Panc1 (cell line): ENCODE data around the gene ITGB4. TPM values are rescaled to one million over a fixed set of nuclear protein-coding genes. Genes with fewer than 3 reads are reported as not detected.

Experiments
- ATAC-seq: fragments of 200-7000 bp; cut with Tn5 transposase; 2 replicates; pipeline ENCODE4 v1.9.1; 2020; ENCODE audit warnings: mild to moderate bottlenecking, moderate library complexity
- BruUV-seq: library from RNA; stranded (reverse); fragments of 400-500 nt; replicated peaks from 2 replicates; lab custom pipeline; 2021; lab: Mats Ljungman, UMichigan
- CTCF ChIA-PET: fragments of 300-600 bp; sonication (Branson Sonifier 250); formaldehyde crosslinking; loops from one replicate; lab custom pipeline; 2022; ENCODE audit warnings: antibody characterized with exemption; lab: Charles Lee
- POLR2A ChIA-PET: fragments of 300-600 bp; sonication (Branson Sonifier 250); formaldehyde crosslinking; loops from one replicate; lab custom pipeline; 2022; ENCODE audit warnings: antibody characterized with exemption; lab: Charles Lee
- DNase-seq: peaks from one replicate; pipeline ENCODE4 v3.0.0-alpha.2; 2010; ENCODE audit warnings: low read depth, low spot score
- H3K27ac ChIP-seq: 2 replicates; pipeline ENCODE4 v1.5.1; 2011; ENCODE audit warnings: mild to moderate bottlenecking, low read length, inconsistent platforms
- H3K27me3 ChIP-seq: fragments of 200-500 bp; sonication (Bioruptor generic); 2 replicates; pipeline ENCODE4 v1.6.0; 2014; ENCODE audit warnings: low read length, inconsistent platforms; ENCODE audit not compliant: control insufficient read depth, insufficient read depth
- H3K36me3 ChIP-seq: fragments of 200-500 bp; sonication (Bioruptor generic); 2 replicates; pipeline ENCODE4 v1.5.1; 2014; ENCODE audit warnings: inconsistent platforms, mild to moderate bottlenecking, low read length, moderate library complexity; ENCODE audit not compliant: control insufficient read depth, insufficient read depth
- H3K4me1 ChIP-seq: 2 replicates; pipeline ENCODE4 v1.5.1; 2011; ENCODE audit warnings: inconsistent platforms, mild to moderate bottlenecking, low read length, moderate library complexity; ENCODE audit not compliant: control insufficient read depth, insufficient read depth
- H3K4me3 ChIP-seq, 2 experiments: 2 replicates each; pipeline ENCODE4 v1.5.1; 2011 to 2012; ENCODE audit warnings: low read depth in 2 of 2, low read length in 2 of 2, mild to moderate bottlenecking in 2 of 2, inconsistent platforms in 1 of 2, moderate library complexity in 1 of 2
- H3K9me3 ChIP-seq: fragments of 200-500 bp; sonication (Bioruptor generic); 2 replicates; pipeline ENCODE4 v1.5.1; 2014; ENCODE audit warnings: low read depth, mild to moderate bottlenecking, inconsistent platforms, low read length, moderate library complexity; ENCODE audit not compliant: control insufficient read depth, insufficient read depth
- CTCF ChIP-seq: fragments of 450-650 bp; IDR thresholded peaks from 2 replicates; pipeline ENCODE4 v1.5.1; 2017; ENCODE audit warnings: mild to moderate bottlenecking
- POLR2AphosphoS5 ChIP-seq: IDR thresholded peaks from 2 replicates; pipeline ENCODE4 v1.6.1; 2012; ENCODE audit warnings: mild to moderate bottlenecking, low read depth, low read length, moderate library complexity
- REST ChIP-seq, 2 experiments: IDR thresholded peaks; 2 replicates each; pipeline ENCODE4 v1.6.1; 2011 to 2012; ENCODE audit warnings: low read depth in 2 of 2, control low read depth in 1 of 2, low read length in 1 of 2, mild to moderate bottlenecking in 1 of 2, moderate library complexity in 1 of 2; ENCODE audit not compliant: insufficient read depth in 1 of 2
- SIN3A ChIP-seq: IDR thresholded peaks from 2 replicates; pipeline ENCODE4 v1.6.1; 2012; ENCODE audit warnings: low read depth, mild to moderate bottlenecking, low read length, moderate library complexity, borderline replicate concordance; ENCODE audit not compliant: insufficient read depth
- TCF7L2 ChIP-seq: IDR thresholded peaks from 2 replicates; pipeline ENCODE4 v1.6.1; 2011; ENCODE audit warnings: mild to moderate bottlenecking, low read depth, low read length, inconsistent platforms
- in situ Hi-C: cut with HindIII; loops from 2 replicates; pipeline ENCODE4 v1.10.0; 2016; ENCODE audit warnings: low sequenced_read_pairs, low pct_unique_long_range_greater_than_20kb
- intact Hi-C: fragments of 100-400 bp; cut with micrococcal nuclease; formaldehyde crosslinking; loops from one replicate; pipeline ENCODE4 v1.10.0; 2022; ENCODE audit not compliant: unreplicated experiment
- total RNA-seq: library from RNA; stranded (reverse); gene quantifications from one replicate; pipeline ENCODE4 v1.2.1, GENCODE V29; 2021; ENCODE audit not compliant: unreplicated experiment

ITGB4 gene
- total RNA-seq, 1 experiment from 2014 or later: 100 TPM

- Histone ChIP-seq H3K9me3 (no peaks in the 10 kb centered on the region), H3K27me3 (0 out of 2 replicates have a peak, but pooled peaks cover 2% of the 10 kb centered on the region), H3K36me3 (peaks cover 2% of the 10 kb centered on the region; the same call in 1 of the 2 replicates), H3K27ac (peak overlapping the region; percentile 58), H3K4me3 (peak overlapping the region; percentile 48 to 67), H3K4me1 (peaks cover 27% of the 10 kb centered on the region)
- ChIA-PET POLR2A (interaction anchor here (0.6 kb wide), 2 partner anchors 23 to 47 kb away, joined by 4 to 9 read pairs; no protein-coding TSS in a partner anchor), CTCF (interaction anchor here (0.5 to 2.3 kb wide), 5 partner anchors 15 to 89 kb away, joined by 3 to 7 read pairs (median 4); partner anchors contain the start of gene SMIM5)
- DNase-seq (no peak), ATAC-seq (peak; percentile 75)
- no peak for TF ChIP-seq TCF7L2
- no peak for TF ChIP-seq CTCF
- TF ChIP-seq SIN3A: no peak
- TF ChIP-seq REST (IDR thresholded peaks at IDR 0.05; ENCODE audit: insufficient read depth in 1 of 2, low read depth in 2 of 2, low read length in 1 of 2): no peak
- TF ChIP-seq POLR2AphosphoS5: no peak
- intact Hi-C loops (no loop called here), in situ Hi-C loops (no loop called here)
- no TSS peak for BruUV-seq
Observed at GRCh38 chr17:75721463-75722011, 278 bp downstream of the ITGB4 start.

GRCh38 chr17:75722076-75722475 lies 817 bp downstream of the ITGB4 start:
- peaks cover 2% of the 10 kb centered on the region; the same call in 1 of the 2 replicates for H3K36me3 ChIP-seq
- CTCF ChIA-PET: interaction anchor here (0.5 to 2.3 kb wide), 3 partner anchors 16 to 48 kb away, joined by 3 to 5 read pairs (median 3); no protein-coding TSS in a partner anchor
- H3K9me3 ChIP-seq: no peaks in the 10 kb centered on the region
- DNase-seq (no peak), ATAC-seq (peak; percentile 13; the same call in 1 of the 2 replicates)
- TF ChIP-seq CTCF: no peak
- TF ChIP-seq POLR2AphosphoS5: no peak
- no peak for TF ChIP-seq SIN3A
- no peak for TF ChIP-seq REST (IDR thresholded peaks at IDR 0.05; ENCODE audit: insufficient read depth in 1 of 2, low read depth in 2 of 2, low read length in 1 of 2)
- TF ChIP-seq TCF7L2: no peak
- in situ Hi-C loops (no loop called here), intact Hi-C loops (no loop called here)
- peaks cover 27% of the 10 kb centered on the region for H3K4me1 ChIP-seq
- BruUV-seq: no TSS peak
- H3K4me3 ChIP-seq: peak overlapping the region; percentile 48 to 67
- peak overlapping the region; percentile 58 for H3K27ac ChIP-seq
- POLR2A ChIA-PET: no interaction called here
- H3K27me3 ChIP-seq: 0 out of 2 replicates have a peak, but pooled peaks cover 2% of the 10 kb centered on the region
